HCT116 (cell line): ENCODE data around the gene OTOP2. TPM values are rescaled to one million over a fixed set of nuclear protein-coding genes. Genes with fewer than 3 reads are reported as not detected.

ENCODE experiments used
- ATAC-seq: fragments of 200-7000 bp; cut with Tn5 transposase; 2 replicates; pipeline ENCODE4 v1.9.1; 2020; ENCODE audit warnings: mild to moderate bottlenecking, moderate library complexity
- BruUV-seq: library from RNA; stranded (reverse); fragments of 400-500 nt; replicated peaks from 2 replicates; lab custom pipeline; 2021; lab: Mats Ljungman, UMichigan
- CTCF ChIA-PET: fragments of 300-600 bp; sonication (Branson Sonifier 250); formaldehyde crosslinking; loops from one replicate; lab custom pipeline; 2021; ENCODE audit warnings: antibody characterized with exemption; lab: Charles Lee
- POLR2A ChIA-PET: fragments of 300-600, 350-600 bp; sonication (Branson Sonifier 250); formaldehyde crosslinking; loops from one replicate; lab custom pipeline; 2021; ENCODE audit warnings: antibody characterized with exemption; lab: Charles Lee
- RAD21 ChIA-PET, 2 experiments: fragments of 300-600 bp; sonication (Branson Sonifier 250); formaldehyde crosslinking; loops; one replicate each; lab custom pipeline; 2023; ENCODE audit warnings: low total read pairs in 2 of 2; ENCODE audit not compliant: uncharacterized antibody in 2 of 2, unreplicated experiment in 2 of 2, low non-redundant PET in 1 of 2; lab: Charles Lee
- DNase-seq: peaks from one replicate; pipeline ENCODE4 v3.0.0-alpha.2; 2010; ENCODE audit warnings: low read depth, low spot score
- H2AFZ ChIP-seq: fragments of 200-600 bp; shearing (Covaris generic), sonication (generic); 2 replicates; pipeline ENCODE4 v1.6.1; 2017; ENCODE audit warnings: low read depth, mixed run types, mixed read lengths, antibody characterized with exemption, low read length; ENCODE audit not compliant: poor library complexity, severe bottlenecking
- H3K27ac ChIP-seq: 2 replicates; pipeline ENCODE4 v1.5.1; 2012; ENCODE audit warnings: low read depth, low read length
- H3K27me3 ChIP-seq: fragments of 200-600 bp; sonication (generic); 2 replicates; pipeline ENCODE4 v1.6.1; 2016; ENCODE audit warnings: mixed run types, low read length, mixed read lengths; ENCODE audit not compliant: insufficient read depth
- H3K36me3 ChIP-seq, 2 experiments: fragments of 200-500 bp in 1 of 2; fragments of 200-600 bp in 1 of 2; sonication (Bioruptor generic) in 1 of 2; sonication (generic) in 1 of 2; 2 replicates each; pipeline versions ENCODE4 v1.5.1 to v1.6.1; 2014 to 2016; ENCODE audit warnings: low read length in 2 of 2, inconsistent platforms in 1 of 2, mixed read lengths in 1 of 2, mixed run types in 1 of 2; ENCODE audit not compliant: insufficient read depth in 2 of 2, control insufficient read depth in 1 of 2
- H3K4me1 ChIP-seq, 2 experiments: fragments of 200-600 bp in 1 of 2; sonication (generic) in 1 of 2; 2 replicates each; pipeline versions ENCODE4 v1.5.1 to v1.6.1; 2012 to 2017; ENCODE audit warnings: low read length in 2 of 2, inconsistent platforms in 1 of 2, mild to moderate bottlenecking in 1 of 2, mixed read lengths in 1 of 2, mixed run types in 1 of 2, moderate library complexity in 1 of 2; ENCODE audit not compliant: insufficient read depth in 2 of 2, control insufficient read depth in 1 of 2
- H3K4me2 ChIP-seq: fragments of 200-600 bp; sonication (generic); 2 replicates; pipeline ENCODE4 v1.6.1; 2017; ENCODE audit warnings: mixed run types, low read length, mixed read lengths
- H3K4me3 ChIP-seq, 2 experiments: fragments of 200-600 bp in 1 of 2; sonication (generic) in 1 of 2; replicated peaks in 1 of 2; 2 replicates each; pipeline ENCODE4 v1.5.1; 2011 to 2016; ENCODE audit warnings: low read length in 2 of 2, control low read depth in 1 of 2, low read depth in 1 of 2, mild to moderate bottlenecking in 1 of 2, mixed read lengths in 1 of 2, mixed run types in 1 of 2
- H3K79me2 ChIP-seq: fragments of 200-600 bp; sonication (generic); 2 replicates; pipeline ENCODE4 v1.6.1; 2017; ENCODE audit warnings: mild to moderate bottlenecking, mixed run types, low read length, moderate library complexity, mixed read lengths; ENCODE audit not compliant: insufficient read depth
- H3K9ac ChIP-seq: fragments of 200-600 bp; sonication (generic); 2 replicates; pipeline ENCODE4 v1.6.1; 2016; ENCODE audit warnings: low read length, mixed read lengths
- H3K9me2 ChIP-seq: fragments of 200-600 bp; sonication (generic), shearing (Covaris generic); 2 replicates; pipeline ENCODE4 v1.6.1; 2017; ENCODE audit warnings: mixed run types, mild to moderate bottlenecking, moderate library complexity; ENCODE audit not compliant: insufficient read depth
- H3K9me3 ChIP-seq, 2 experiments: fragments of 200-500 bp in 1 of 2; fragments of 200-600 bp in 1 of 2; sonication (Bioruptor generic) in 1 of 2; sonication (generic) in 1 of 2; 2 replicates each; pipeline ENCODE4 v1.6.1; 2014 to 2017; ENCODE audit warnings: low read length in 2 of 2, mixed read lengths in 2 of 2, inconsistent platforms in 1 of 2, low read depth in 1 of 2, mild to moderate bottlenecking in 1 of 2, mixed run types in 1 of 2, moderate library complexity in 1 of 2; ENCODE audit not compliant: control insufficient read depth in 1 of 2, insufficient read depth in 1 of 2
- H4K20me1 ChIP-seq: fragments of 200-600 bp; sonication (generic), shearing (Covaris generic); 2 replicates; pipeline ENCODE4 v1.6.1; 2017; ENCODE audit warnings: mixed run types, mild to moderate bottlenecking, moderate library complexity; ENCODE audit not compliant: insufficient read depth
- CTCF ChIP-seq, 3 experiments: fragments of 200-600 bp in 1 of 3; sonication (generic) in 1 of 3; IDR thresholded peaks in 2 of 3; conservative IDR thresholded peaks in 1 of 3; 2 replicates each; pipeline ENCODE4 v1.5.1; 2012 to 2017; ENCODE audit warnings: low read depth in 2 of 3, low read length in 2 of 3, antibody characterized with exemption in 1 of 3, borderline replicate concordance in 1 of 3, control low read depth in 1 of 3, mild to moderate bottlenecking in 1 of 3, mixed read lengths in 1 of 3, mixed run types in 1 of 3, moderate library complexity in 1 of 3; ENCODE audit not compliant: insufficient read depth in 1 of 3
- EGR1 ChIP-seq: IDR thresholded peaks from 2 replicates; pipeline ENCODE4 v1.6.1; 2012; ENCODE audit warnings: low read depth
- EZH2 ChIP-seq: fragments of 200-600 bp; sonication (generic); IDR thresholded peaks from 2 replicates; pipeline ENCODE4 v1.6.1; 2017; ENCODE audit warnings: antibody characterized with exemption, mixed run types
- FOSL1 ChIP-seq: IDR thresholded peaks from 2 replicates; pipeline ENCODE4 v1.6.1; 2012; ENCODE audit warnings: low read depth
- RAD21 ChIP-seq: IDR thresholded peaks from 2 replicates; pipeline ENCODE4 v1.6.1; 2012; ENCODE audit warnings: low read depth, mild to moderate bottlenecking
- SP1 ChIP-seq: IDR thresholded peaks from 2 replicates; pipeline ENCODE4 v1.6.1; 2012; ENCODE audit warnings: low read depth
- TCF7L2 ChIP-seq: IDR thresholded peaks from 2 replicates; pipeline ENCODE4 v1.7.0; 2011; ENCODE audit warnings: borderline replicate concordance, inconsistent platforms; ENCODE audit not compliant: insufficient read depth, insufficient read length; ENCODE audit errors: extremely low read depth
- YY1 ChIP-seq: IDR thresholded peaks from 2 replicates; pipeline ENCODE4 v1.6.1; 2011; ENCODE audit warnings: low read length, low read depth, moderate library complexity, mild to moderate bottlenecking; ENCODE audit not compliant: insufficient replicate concordance; ENCODE audit errors: extremely low read depth
- ZFX ChIP-seq: fragments of 450-650 bp; IDR thresholded peaks from 2 replicates; pipeline ENCODE4 v1.6.1; 2017
- intact Hi-C: fragments of 100-400 bp; cut with micrococcal nuclease; formaldehyde crosslinking; loops from 2 replicates; pipeline ENCODE4 v1.10.0; 2022
- total RNA-seq: library from RNA; stranded (reverse); gene quantifications from one replicate; pipeline ENCODE4 v1.2.1, GENCODE V29; 2021; ENCODE audit not compliant: unreplicated experiment
- TF ChIP-seq, protein P1 (sequence below): IDR thresholded peaks from 2 replicates; pipeline ENCODE4 v1.6.1; 2012

The OTOP2 gene
- total RNA-seq, 1 experiment from 2014 or later: not detected

- TF ChIP-seq, protein P1, sequence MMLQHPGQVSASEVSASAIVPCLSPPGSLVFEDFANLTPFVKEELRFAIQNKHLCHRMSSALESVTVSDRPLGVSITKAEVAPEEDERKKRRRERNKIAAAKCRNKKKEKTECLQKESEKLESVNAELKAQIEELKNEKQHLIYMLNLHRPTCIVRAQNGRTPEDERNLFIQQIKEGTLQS: no peak
- TF ChIP-seq ZFX: no peak; the same call in 1 of the 2 replicates
- no peak for TF ChIP-seq SP1
- peak; percentile 39 for TF ChIP-seq TCF7L2
- no peak for TF ChIP-seq EZH2
- no peak for TF ChIP-seq EGR1
Observed at GRCh38 chr17:74960570-74961342, 36.7 kb downstream of the OTOP2 start (continued).

GRCh38 chr17:74961657-74962350 is 37.7 kb downstream of the OTOP2 start:
- no peak overlapping the region for H3K9ac ChIP-seq
- no peaks in the 10 kb centered on the region for H3K9me2 ChIP-seq
- no peak overlapping the region for H3K27ac ChIP-seq
- H3K27me3 ChIP-seq: no peaks in the 10 kb centered on the region
- peaks cover 11 to 20% of the 10 kb centered on the region in 2 experiments; a peak in 3 of 4 replicates for H3K4me1 ChIP-seq
- ChIA-PET POLR2A (interaction anchor here (0.6 to 2.3 kb wide), 11 partner anchors 8 to 240 kb away, joined by 3 to 10 read pairs (median 4); partner anchors contain the start of genes ARMC7, CDR2L, FDXR and HID1), RAD21 (interaction anchor here (0.5 to 1.9 kb wide), 15 partner anchors 11 to 240 kb away, joined by 3 to 11 read pairs (median 4); partner anchors contain the start of genes CDR2L (in 1 of the 2), FDXR (in 1 of the 2), HID1 (in 1 of the 2) and MRPL58 (in 1 of the 2)), CTCF (interaction anchor here (0.6 to 3.9 kb wide), 55 partner anchors 9 to 451 kb away, joined by 3 to 36 read pairs (median 7); partner anchors contain the start of genes ARMC7, ATP5PD, CDR2L and FDXR)
- no TSS peak for BruUV-seq
- H4K20me1 ChIP-seq: no peaks in the 10 kb centered on the region
- ATAC-seq (peak; percentile 80), DNase-seq (peak; percentile 80)
- peak; percentile 52 for TF ChIP-seq YY1
- peak; percentile 99 for TF ChIP-seq RAD21
- peak; percentile 75 to 95 (median 87) for TF ChIP-seq CTCF (IDR thresholded peaks at IDR 0.05 in 2 of 3, conservative IDR thresholded peaks at IDR 0.05 in 1 of 3; ENCODE audit: borderline replicate concordance in 1 of 3, insufficient read depth in 1 of 3, low read depth in 2 of 3, low read length in 2 of 3)
- TF ChIP-seq FOSL1: no peak
- no peaks in the 10 kb centered on the region for H3K36me3 ChIP-seq
- H2AFZ ChIP-seq: no peak overlapping the region
- H3K79me2 ChIP-seq: no peaks in the 10 kb centered on the region
- no peak overlapping the region for H3K4me2 ChIP-seq
- H3K4me3 ChIP-seq: no peak overlapping the region
- intact Hi-C loops: loop anchor here (1.0 to 5.0 kb wide), 7 partner anchors 44 to 450 kb away; partner anchors contain the start of gene MRPL58
- no peaks in the 10 kb centered on the region for H3K9me3 ChIP-seq
